Measurements from ENCODE around the gene SARM1. TPM values are rescaled to one million over a fixed set of nuclear protein-coding genes. Genes with fewer than 3 reads are reported as not detected.

SARM1 gene
- total and polyA plus RNA-seq, 7 experiments from 2014 or later: 5.2 to 34.1 (median 25.0) TPM

- H3K27me3 ChIP-seq (ENCODE audit: control insufficient read depth in 2 of 2, insufficient read depth in 2 of 2, low read length in 2 of 2): no peaks in the 10 kb centered on the region
- H3K27ac ChIP-seq (ENCODE audit: low read depth, low read length): no peak overlapping the region
- H3K9me3 ChIP-seq (ENCODE audit: control insufficient read depth in 2 of 3, low read length in 3 of 3): no peaks in the 10 kb centered on the region
- peak overlapping the region in 1 of 9 donors; percentile 43 for H3K27ac Mint-ChIP-seq
- peaks cover 0 to 4% (median 0%) of the 10 kb centered on the region in 7 donors for H3K4me1 Mint-ChIP-seq
- H3K4me1 ChIP-seq (ENCODE audit: control insufficient read depth in 2 of 2, insufficient read depth in 2 of 2, low read length in 2 of 2): no peaks in the 10 kb centered on the region
- POLR2A ChIA-PET: interaction anchor here (0.6 to 1.0 kb wide), 2 partner anchors 13 to 131 kb away, joined by 3 read pairs; partner anchors contain the start of gene POLDIP2
- intact Hi-C loops (cut with micrococcal nuclease): no loop called here
- H3K4me3 Mint-ChIP-seq: no peak overlapping the region
- no peaks in the 10 kb centered on the region for H3K9me3 Mint-ChIP-seq
- H3K27me3 Mint-ChIP-seq: no peaks in the 10 kb centered on the region
- no peak overlapping the region for H3K4me3 ChIP-seq (ENCODE audit: low read length)
- DNase-seq (no peak), ATAC-seq (no peak)
- CTCF ChIA-PET: no interaction called here
- peaks cover 3 to 98% (median 15%) of the 10 kb centered on the region in 3 experiments for H3K36me3 ChIP-seq (ENCODE audit: control insufficient read depth in 2 of 3, insufficient read depth in 3 of 3, low read length in 3 of 3)
- peaks cover 0 to 40% (median 4%) of the 10 kb centered on the region in 5 donors for H3K36me3 Mint-ChIP-seq
Observed at GRCh38 chr17:28344435-28344901, 27.0 kb upstream of the SARM1 start.

GRCh38 chr17:28345419-28346198 lies 25.9 kb upstream of the SARM1 start:
- Histone ChIP-seq H3K9me3 (ENCODE audit: control insufficient read depth in 2 of 3, low read length in 3 of 3) (no peaks in the 10 kb centered on the region), H3K4me3 (ENCODE audit: low read length) (no peak overlapping the region), H3K4me1 (ENCODE audit: control insufficient read depth in 2 of 2, insufficient read depth in 2 of 2, low read length in 2 of 2) (no peaks in the 10 kb centered on the region), H3K36me3 (ENCODE audit: control insufficient read depth in 2 of 3, insufficient read depth in 3 of 3, low read length in 3 of 3) (peaks cover 8 to 98% (median 19%) of the 10 kb centered on the region in 3 experiments), H3K27me3 (ENCODE audit: control insufficient read depth in 2 of 2, insufficient read depth in 2 of 2, low read length in 2 of 2) (no peaks in the 10 kb centered on the region), H3K27ac (ENCODE audit: low read depth, low read length) (no peak overlapping the region)
- peaks cover 0 to 4% (median 0%) of the 10 kb centered on the region in 7 donors for H3K4me1 Mint-ChIP-seq
- H3K9me3 Mint-ChIP-seq: no peaks in the 10 kb centered on the region
- no peaks in the 10 kb centered on the region for H3K27me3 Mint-ChIP-seq
- ChIA-PET POLR2A (interaction anchor here (0.9 to 1.8 kb wide), 3 partner anchors 10 to 12 kb away, joined by 3 to 8 read pairs (median 3); partner anchors contain the start of genes IFT20, POLDIP2 and TNFAIP1), CTCF (no interaction called here)
- H3K36me3 Mint-ChIP-seq: peaks cover 3 to 42% (median 7%) of the 10 kb centered on the region in 5 donors
- intact Hi-C loops (cut with micrococcal nuclease): no loop called here
- H3K4me3 Mint-ChIP-seq: no peak overlapping the region
- peak overlapping the region in 2 of 9 donors; percentile 54 to 59 for H3K27ac Mint-ChIP-seq
- ATAC-seq (no peak), DNase-seq (no peak)

GRCh38 chr17:28346199-28346580 lies 25.3 kb upstream of the SARM1 start:
- peak overlapping the region in 3 of 9 donors; percentile 2 to 45 (median 5) for H3K27ac Mint-ChIP-seq
- intact Hi-C loops (cut with micrococcal nuclease): no loop called here
- no peaks in the 10 kb centered on the region for H3K9me3 ChIP-seq (ENCODE audit: control insufficient read depth in 2 of 3, low read length in 3 of 3)
- peaks cover 13 to 98% (median 21%) of the 10 kb centered on the region in 3 experiments for H3K36me3 ChIP-seq (ENCODE audit: control insufficient read depth in 2 of 3, insufficient read depth in 3 of 3, low read length in 3 of 3)
- no peak overlapping the region for H3K4me3 Mint-ChIP-seq
- no peaks in the 10 kb centered on the region for H3K27me3 Mint-ChIP-seq
- H3K27ac ChIP-seq (ENCODE audit: low read depth, low read length): no peak overlapping the region
- ChIA-PET POLR2A (interaction anchor here (0.9 to 1.8 kb wide), 3 partner anchors 10 to 11 kb away, joined by 3 to 8 read pairs (median 3); partner anchors contain the start of genes IFT20, POLDIP2 and TNFAIP1), CTCF (no interaction called here)
- no peak for DNase-seq
- ATAC-seq: no peak
- no peaks in the 10 kb centered on the region for H3K9me3 Mint-ChIP-seq
- no peaks in the 10 kb centered on the region for H3K4me1 ChIP-seq (ENCODE audit: control insufficient read depth in 2 of 2, insufficient read depth in 2 of 2, low read length in 2 of 2)
- H3K4me1 Mint-ChIP-seq: peaks cover 0 to 4% (median 0%) of the 10 kb centered on the region in 7 donors
- no peak overlapping the region for H3K4me3 ChIP-seq (ENCODE audit: low read length)
- H3K36me3 Mint-ChIP-seq: peaks cover 4 to 43% (median 11%) of the 10 kb centered on the region in 5 donors
- no peaks in the 10 kb centered on the region for H3K27me3 ChIP-seq (ENCODE audit: control insufficient read depth in 2 of 2, insufficient read depth in 2 of 2, low read length in 2 of 2)

GRCh38 chr17:28346746-28347246 lies 24.7 kb upstream of the SARM1 start:
- Mint-ChIP-seq H3K27me3 (no peaks in the 10 kb centered on the region), H3K4me1 (peaks cover 0 to 4% (median 0%) of the 10 kb centered on the region in 7 donors), H3K36me3 (peaks cover 4 to 36% (median 17%) of the 10 kb centered on the region in 5 donors), H3K27ac (peak overlapping the region in 1 of 9 donors; percentile 45), H3K4me3 (no peak overlapping the region), H3K9me3 (no peaks in the 10 kb centered on the region)
- ATAC-seq: no peak
- Histone ChIP-seq H3K36me3 (ENCODE audit: control insufficient read depth in 2 of 3, insufficient read depth in 3 of 3, low read length in 3 of 3) (peaks cover 16 to 98% (median 19%) of the 10 kb centered on the region in 3 experiments), H3K27me3 (ENCODE audit: control insufficient read depth in 2 of 2, insufficient read depth in 2 of 2, low read length in 2 of 2) (no peaks in the 10 kb centered on the region), H3K9me3 (ENCODE audit: control insufficient read depth in 2 of 3, low read length in 3 of 3) (no peaks in the 10 kb centered on the region), H3K4me3 (ENCODE audit: low read length) (no peak overlapping the region), H3K4me1 (ENCODE audit: control insufficient read depth in 2 of 2, insufficient read depth in 2 of 2, low read length in 2 of 2) (no peaks in the 10 kb centered on the region), H3K27ac (ENCODE audit: low read depth, low read length) (no peak overlapping the region)
- ChIA-PET CTCF (no interaction called here), POLR2A (interaction anchor here (1.2 to 3.0 kb wide), 4 partner anchors 9 to 11 kb away, joined by 3 to 15 read pairs (median 6); partner anchors contain the start of genes IFT20, POLDIP2 and TNFAIP1)
- DNase-seq: no peak
- intact Hi-C loops (cut with micrococcal nuclease): no loop called here

- ATAC-seq (no peak), DNase-seq (no peak)
- no peaks in the 10 kb centered on the region for H3K27me3 Mint-ChIP-seq
- H3K9me3 Mint-ChIP-seq: no peaks in the 10 kb centered on the region
- intact Hi-C loops (cut with micrococcal nuclease): no loop called here
- peak overlapping the region in 1 of 9 donors; percentile 2 for H3K27ac Mint-ChIP-seq
- Histone ChIP-seq H3K4me3 (ENCODE audit: low read length) (no peak overlapping the region), H3K27ac (ENCODE audit: low read depth, low read length) (no peak overlapping the region), H3K9me3 (ENCODE audit: control insufficient read depth in 2 of 3, low read length in 3 of 3) (no peaks in the 10 kb centered on the region), H3K4me1 (ENCODE audit: control insufficient read depth in 2 of 2, insufficient read depth in 2 of 2, low read length in 2 of 2) (no peaks in the 10 kb centered on the region), H3K27me3 (ENCODE audit: control insufficient read depth in 2 of 2, insufficient read depth in 2 of 2, low read length in 2 of 2) (no peaks in the 10 kb centered on the region), H3K36me3 (ENCODE audit: control insufficient read depth in 2 of 3, insufficient read depth in 3 of 3, low read length in 3 of 3) (peaks cover 15 to 97% (median 22%) of the 10 kb centered on the region in 3 experiments)
- no peak overlapping the region for H3K4me3 Mint-ChIP-seq
- POLR2A ChIA-PET: interaction anchor here (1.2 to 3.0 kb wide), 3 partner anchors 10 to 12 kb away, joined by 3 to 15 read pairs (median 8); partner anchors contain the start of genes IFT20, POLDIP2 and TNFAIP1
- peaks cover 0 to 4% (median 0%) of the 10 kb centered on the region in 7 donors for H3K4me1 Mint-ChIP-seq
- CTCF ChIA-PET: no interaction called here
- peaks cover 0 to 31% (median 19%) of the 10 kb centered on the region in 5 donors for H3K36me3 Mint-ChIP-seq
Observed at GRCh38 chr17:28347261-28347891, 24.1 kb upstream of the SARM1 start.

GRCh38 chr17:28348979-28349378 lies 22.5 kb upstream of the SARM1 start:
- no peaks in the 10 kb centered on the region for H3K4me1 Mint-ChIP-seq
- Histone ChIP-seq H3K4me3 (ENCODE audit: low read length) (no peak overlapping the region), H3K4me1 (ENCODE audit: control insufficient read depth in 2 of 2, insufficient read depth in 2 of 2, low read length in 2 of 2) (no peaks in the 10 kb centered on the region), H3K36me3 (ENCODE audit: control insufficient read depth in 2 of 3, insufficient read depth in 3 of 3, low read length in 3 of 3) (peaks cover 20 to 99% (median 27%) of the 10 kb centered on the region in 3 experiments), H3K9me3 (ENCODE audit: control insufficient read depth in 2 of 3, low read length in 3 of 3) (no peaks in the 10 kb centered on the region), H3K27me3 (ENCODE audit: control insufficient read depth in 2 of 2, insufficient read depth in 2 of 2, low read length in 2 of 2) (no peaks in the 10 kb centered on the region), H3K27ac (ENCODE audit: low read depth, low read length) (no peak overlapping the region)
- no peaks in the 10 kb centered on the region for H3K27me3 Mint-ChIP-seq
- DNase-seq (no peak), ATAC-seq (no peak)
- H3K4me3 Mint-ChIP-seq: no peak overlapping the region
- intact Hi-C loops (cut with micrococcal nuclease): no loop called here
- ChIA-PET POLR2A (interaction anchor here (1.3 to 3.0 kb wide), 2 partner anchors 8 to 13 kb away, joined by 8 to 15 read pairs; partner anchors contain the start of genes IFT20, POLDIP2 and TNFAIP1), CTCF (no interaction called here)
- peak overlapping the region in 1 of 9 donors; percentile 38 for H3K27ac Mint-ChIP-seq
- H3K36me3 Mint-ChIP-seq: peaks cover 0 to 25% (median 19%) of the 10 kb centered on the region in 5 donors
- no peaks in the 10 kb centered on the region for H3K9me3 Mint-ChIP-seq
